K562 (cell line): ENCODE measurements around the gene CHERP. TPM values are rescaled to one million over a fixed set of nuclear protein-coding genes. Genes with fewer than 3 reads are reported as not detected.

Experiments used
- ARID1B ChIP-seq: fragments of 450-650 bp; IDR thresholded peaks from 2 replicates; pipeline ENCODE4 v1.6.1; 2016; ENCODE audit warnings: antibody characterized with exemption, mild to moderate bottlenecking, inconsistent platforms
- ARID3B ChIP-seq: fragments of 250-450 bp; sonication (Bioruptor Pico); IDR thresholded peaks from 2 replicates; pipeline ENCODE4 v1.4.0; 2020; ENCODE audit warnings: borderline replicate concordance
- ATF4 ChIP-seq: fragments of 450-650 bp; formaldehyde crosslinking; IDR thresholded peaks from 2 replicates; pipeline ENCODE4 v1.4.0; 2022; ENCODE audit warnings: mild to moderate bottlenecking, moderate library complexity
- BCOR ChIP-seq: fragments of 450-650 bp; IDR thresholded peaks from 2 replicates; pipeline ENCODE4 v1.6.1; 2016
- CHD1 ChIP-seq: fragments of 200-600 bp; sonication (generic); IDR thresholded peaks from one replicate; pipeline ENCODE4 v1.6.1; 2012; ENCODE audit warnings: mild to moderate bottlenecking, moderate library complexity, low read length, inconsistent platforms
- ETV6 ChIP-seq, 3 experiments: fragments of 150-350 bp in 1 of 3; sonication (generic) in 1 of 3; formaldehyde crosslinking in 1 of 3; IDR thresholded peaks; 2 replicates each; pipeline versions ENCODE4 v1.6.1 to v1.8.0; 2014 to 2022; ENCODE audit warnings: borderline replicate concordance in 2 of 3, low read depth in 2 of 3, antibody characterized with exemption in 1 of 3, low read length in 1 of 3, mild to moderate bottlenecking in 1 of 3, missing genetic modification reagents in 1 of 3
- FOXP4 ChIP-seq: sonication (generic); formaldehyde crosslinking; IDR thresholded peaks from 2 replicates; pipeline ENCODE4 v1.8.0; 2022; ENCODE audit warnings: mild to moderate bottlenecking, missing genetic modification reagents, borderline replicate concordance
- HMG20B ChIP-seq: fragments of 250-450 bp; sonication (Bioruptor Pico); IDR thresholded peaks from 2 replicates; pipeline ENCODE4 v1.5.0; 2021; ENCODE audit warnings: mild to moderate bottlenecking
- NCOR1 ChIP-seq: fragments of 450-650 bp; IDR thresholded peaks from 2 replicates; pipeline ENCODE4 v1.6.1; 2016; ENCODE audit warnings: mild to moderate bottlenecking, moderate library complexity
- NRF1 ChIP-seq, 2 experiments: fragments of 450-650 bp; IDR thresholded peaks in 1 of 2; conservative IDR thresholded peaks in 1 of 2; 2 replicates each; pipeline ENCODE4 v1.6.1; 2014; ENCODE audit warnings: mild to moderate bottlenecking in 2 of 2
- POLR2AphosphoS2 ChIP-seq: IDR thresholded peaks from 2 replicates; pipeline ENCODE4 v1.6.1; 2012; ENCODE audit warnings: low read length, improper control_type of control experiment
- SAFB2 ChIP-seq: fragments of 200-400 bp; formaldehyde crosslinking; IDR thresholded peaks from 2 replicates; pipeline ENCODE4 v1.6.1; 2018; ENCODE audit warnings: borderline replicate concordance, low read length, low read depth, moderate library complexity; ENCODE audit not compliant: severe bottlenecking
- SMARCC2 ChIP-seq: fragments of 450-650 bp; IDR thresholded peaks from 2 replicates; pipeline ENCODE4 v1.6.1; 2017; ENCODE audit warnings: antibody characterized with exemption, moderate library complexity, mild to moderate bottlenecking, low read depth
- TCFL5 ChIP-seq: fragments of 250-450 bp; sonication (Bioruptor Pico); conservative IDR thresholded peaks from 2 replicates; pipeline ENCODE4 v1.6.1; 2021; ENCODE audit warnings: mild to moderate bottlenecking, moderate library complexity, matching md5 sums
- THRA ChIP-seq: fragments of 450-650 bp; IDR thresholded peaks from 2 replicates; pipeline ENCODE4 v1.6.1; 2017; ENCODE audit warnings: mild to moderate bottlenecking, moderate library complexity
- TRIM28 ChIP-seq: fragments of 450-650 bp; IDR thresholded peaks from 2 replicates; pipeline ENCODE4 v1.6.1; 2017
- ZMIZ1 ChIP-seq, 2 experiments: fragments of 150-350 bp in 1 of 2; IDR thresholded peaks; 2 replicates each; pipeline ENCODE4 v1.6.1; 2012 to 2016; ENCODE audit warnings: low read depth in 2 of 2, low read length in 2 of 2, mild to moderate bottlenecking in 1 of 2, moderate library complexity in 1 of 2
- ZNF274 ChIP-seq: IDR thresholded peaks from 2 replicates; pipeline ENCODE4 v1.6.1; 2011; ENCODE audit warnings: low read depth, mild to moderate bottlenecking, low read length, moderate library complexity, borderline replicate concordance
- ZNF316 ChIP-seq: fragments of 450-650 bp; IDR thresholded peaks from 2 replicates; pipeline ENCODE4 v1.6.1; 2016
- ZNF77 ChIP-seq: fragments of 250-450 bp; sonication (Bioruptor Pico); IDR thresholded peaks from 2 replicates; pipeline ENCODE4 v1.5.0; 2020
- polyA plus RNA-seq, 8 experiments: library from polyadenylated mRNA; depleted of rRNA in 4 of 8; stranded (reverse) in 5 of 8; unstranded in 3 of 8; fragments of >200 nt; fragmentation: Nextera tagmentation in 2 of 8; fragmentation: Illumina TruSeq in 1 of 8; extraction: Ambion mirVana in 2 of 8; extraction: Trizol in 1 of 8; gene quantifications; 2 replicates each; pipeline versions ENCODE4 v1.2.1 to v1.2.3, GENCODE V29; 2011 to 2014; ENCODE audit warnings: inconsistent platforms in 1 of 8, missing spikeins in 1 of 8
- total RNA-seq, 7 experiments: library from RNA; depleted of rRNA in 6 of 7; stranded (reverse); fragments of >200 nt in 6 of 7; fragmentation: Illumina TruSeq in 2 of 7; extraction: Trizol in 2 of 7; gene quantifications; 2 replicates each; pipeline versions ENCODE4 v1.2.1 to v1.2.3, GENCODE V29; 2011 to 2021; ENCODE audit warnings: low replicate concordance in 1 of 7

Gene CHERP
- total and polyA plus RNA-seq, 9 of the 15 experiments (the other 6 are each of a cell fraction or from before 2014, with no cell fraction given): 0.60 to 85.1 (median 7.8) TPM

- TF ChIP-seq ARID3B (CRISPR knock-in tag) (no peak), THRA (no peak), ZNF316 (peak; percentile 60; the same call in 1 of the 2 replicates), HMG20B (CRISPR knock-in tag) (no peak), ZNF274 (no peak), SMARCC2 (peak; percentile 50; the same call in 1 of the 2 replicates), ETV6 (IDR thresholded peaks at IDR 0.05; ENCODE audit: borderline replicate concordance in 1 of 2, low read depth in 2 of 2, low read length in 1 of 2) (no peak), ETV6 (CRISPR knock-in tag; IDR thresholded peaks at IDR 0.05; ENCODE audit: borderline replicate concordance) (no peak), NRF1 (conservative IDR thresholded peaks at IDR 0.05 in 1 of 2, IDR thresholded peaks at IDR 0.05 in 1 of 2) (no peak), CHD1 (no peak), BCOR (no peak), ATF4 (CRISPR knock-in tag) (no peak), TRIM28 (no peak), POLR2AphosphoS2 (no peak), TCFL5 (CRISPR knock-in tag) (no peak), ZNF77 (CRISPR knock-in tag) (no peak), SAFB2 (no peak), ARID1B (peak; percentile 87), ZMIZ1 (IDR thresholded peaks at IDR 0.05; ENCODE audit: low read depth in 2 of 2, low read length in 2 of 2) (no peak), FOXP4 (CRISPR knock-in tag) (no peak), NCOR1 (peak; percentile 34; the same call in 1 of the 2 replicates)
Observed at GRCh38 chr19:16562608-16563025, 20.4 kb upstream of the CHERP start (continued).
